NCI-H2107 (cell line): Measurements from ENCODE around the gene TMEM44.
"Not testable (repeated sequence)": the region's sequence is repeated elsewhere in the genome, so short reads cannot be mapped to it uniquely, and the experiment has no call there.

ENCODE experiments used
- DNase-seq: peaks from one replicate; lab custom pipeline; 2025; lab: John Stamatoyannopoulos, UW

Gene TMEM44

DNA sequence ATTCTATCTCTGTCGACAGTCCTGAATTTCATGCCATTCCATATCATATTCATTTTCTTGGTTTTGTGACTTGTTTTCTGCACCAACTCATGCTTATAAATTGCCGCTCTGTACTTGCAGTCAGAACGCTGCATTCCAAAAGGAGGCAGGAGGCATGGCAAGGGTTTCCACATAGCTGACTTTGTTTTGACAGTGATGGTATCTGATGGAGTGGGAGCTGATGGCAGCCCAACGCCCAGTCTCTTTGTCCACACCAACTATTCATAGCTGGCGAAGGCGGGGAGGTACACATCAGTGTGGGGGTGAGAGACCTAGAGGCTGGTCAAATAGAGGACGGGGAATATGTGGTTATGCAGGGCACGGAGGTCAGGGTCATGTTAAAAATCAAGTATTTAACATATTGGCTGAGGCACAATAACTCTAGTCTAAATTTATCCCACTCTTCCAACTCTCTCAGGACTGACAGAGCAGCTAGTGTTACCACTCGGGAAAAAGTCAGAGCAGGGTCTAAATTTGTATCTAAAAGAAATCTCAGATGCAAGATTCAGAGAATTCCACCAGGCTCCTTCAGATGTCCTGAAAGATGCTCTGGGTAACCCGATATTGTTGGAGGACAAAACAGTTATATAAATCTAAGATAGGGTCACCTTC lies 78.6 kb downstream of the TMEM44 start:
- DNase-seq, result no peak

DNA sequence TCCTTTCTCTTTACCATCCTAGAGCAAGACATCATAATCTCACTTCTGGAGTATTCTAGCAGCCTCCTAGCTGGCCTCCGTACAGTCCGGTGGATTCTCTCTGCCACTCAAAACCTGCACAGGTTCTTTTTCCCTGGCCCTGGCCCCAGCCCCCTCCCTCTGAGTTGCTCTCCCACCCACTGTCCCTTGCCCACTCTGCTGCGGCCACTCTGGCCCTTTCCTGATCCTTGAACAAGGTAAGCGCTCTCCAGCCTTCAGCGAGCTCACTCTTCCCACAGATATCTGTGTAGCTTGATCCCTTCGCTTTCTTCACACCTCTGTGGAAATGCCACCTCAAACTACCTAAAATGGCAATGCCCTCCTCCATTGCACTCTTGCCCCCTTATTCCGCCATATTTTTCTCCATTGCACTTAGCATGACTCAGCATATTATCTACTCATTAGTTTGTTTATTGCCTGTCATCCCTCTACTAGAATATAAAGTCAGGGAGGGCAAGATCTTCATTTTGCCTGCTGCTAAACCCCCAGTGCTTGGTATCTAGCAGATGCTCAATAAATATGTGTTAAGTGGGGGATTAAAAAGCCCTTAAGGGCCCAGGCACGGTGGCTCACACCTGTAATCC lies 80.8 kb downstream of the TMEM44 start:
- no peak for DNase-seq

DNA sequence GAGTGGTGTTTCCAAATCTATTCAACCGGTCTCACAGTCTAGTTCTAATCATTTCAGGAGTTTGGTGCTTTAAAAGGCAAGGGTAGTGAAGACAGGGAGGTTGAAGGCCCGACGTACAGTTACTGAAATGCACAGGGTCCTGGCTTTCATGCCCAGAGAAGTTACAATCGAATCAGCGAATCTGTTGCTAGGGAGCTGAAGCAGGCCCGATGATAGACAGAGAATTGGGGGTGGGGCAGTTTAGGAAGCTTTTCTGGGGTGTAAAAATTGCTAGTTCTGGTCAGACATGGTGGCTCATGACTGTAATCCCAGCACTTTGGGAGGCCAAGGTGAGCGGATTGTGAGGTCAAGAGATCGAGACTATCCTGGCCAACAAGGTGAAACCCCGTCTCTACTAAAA lies 83.4 kb downstream of the TMEM44 start:
- no peak for DNase-seq

GRCh38 chr3:194548346-194549321 lies 84.6 kb downstream of the TMEM44 start:
- no peak for DNase-seq

DNA sequence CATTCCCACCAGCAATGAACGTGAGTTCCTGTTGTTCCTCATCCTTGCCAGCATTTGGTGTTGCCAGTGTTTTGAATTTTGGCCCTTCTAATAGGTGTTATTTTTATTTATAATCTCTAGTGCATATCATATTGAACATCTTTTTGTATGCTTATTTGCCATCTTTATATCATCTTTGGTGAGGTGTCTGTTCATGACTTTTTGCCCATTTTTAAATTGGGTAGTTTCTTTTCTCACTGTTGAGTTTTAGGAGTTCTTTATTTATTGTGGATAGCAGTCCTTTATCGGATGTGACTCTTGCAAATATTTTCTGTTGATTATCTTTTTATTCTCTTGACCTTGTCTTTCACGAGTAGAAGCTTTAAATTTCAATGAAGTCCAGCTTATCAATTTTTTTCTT lies 86.2 kb downstream of the TMEM44 start:
- no peak for DNase-seq

DNA sequence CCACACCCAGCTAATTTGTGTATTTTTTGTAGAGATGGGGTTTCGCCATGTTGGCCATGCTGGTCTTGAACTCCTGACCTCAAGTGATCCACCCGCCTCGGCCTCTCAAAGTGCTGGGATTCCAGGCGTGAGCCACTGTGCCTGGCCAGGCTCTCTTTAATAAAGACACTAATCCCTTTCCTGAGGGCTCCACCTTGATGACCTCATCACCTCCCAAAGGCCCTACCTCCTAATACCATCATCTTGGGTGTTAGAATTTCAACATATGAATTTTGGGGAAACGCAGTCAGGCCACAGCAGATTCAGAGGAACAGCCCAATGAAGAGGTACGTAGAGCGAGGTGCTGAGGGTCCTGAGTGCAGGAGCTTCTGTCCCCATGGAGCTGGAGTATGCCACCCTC lies 87.7 kb downstream of the TMEM44 start:
- not testable (repeated sequence) for DNase-seq

GRCh38 chr3:194543550-194543949 lies 89.7 kb downstream of the TMEM44 start:
- no peak for DNase-seq

DNA sequence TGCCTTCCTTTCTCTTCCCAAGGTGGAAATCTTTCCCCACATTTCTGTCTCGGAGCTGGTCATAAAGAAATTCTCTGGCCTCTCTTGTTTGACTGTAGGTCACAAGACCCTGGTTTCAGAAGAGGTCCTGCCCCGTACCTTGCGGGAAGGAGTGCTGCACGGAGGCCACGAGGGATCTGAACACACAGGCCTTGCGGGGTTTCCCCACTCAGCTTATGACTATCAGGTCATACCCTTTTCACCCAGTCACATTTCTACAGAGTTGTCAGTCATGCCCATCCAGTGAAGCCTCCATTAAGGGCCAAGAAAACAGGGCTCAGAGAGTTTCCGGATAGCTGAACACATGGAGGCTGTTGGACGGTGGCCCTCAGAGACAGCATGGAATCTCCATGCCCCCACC lies 91.7 kb downstream of the TMEM44 start:
- DNase-seq, result no peak

- no peak for DNase-seq
Observed at GRCh38 chr3:194540274-194540905, 92.8 kb downstream of the TMEM44 start.

GRCh38 chr3:194539498-194539897 lies 93.7 kb downstream of the TMEM44 start:
- DNase-seq, result no peak

GRCh38 chr3:194537732-194538247 lies 95.4 kb downstream of the TMEM44 start:
- no peak for DNase-seq
